ENCODE measurements around the gene PRKCQ. TPM values are rescaled to one million over a fixed set of nuclear protein-coding genes. Genes with fewer than 3 reads are reported as not detected.

PRKCQ gene
- total RNA-seq: 15.2 TPM

DNA sequence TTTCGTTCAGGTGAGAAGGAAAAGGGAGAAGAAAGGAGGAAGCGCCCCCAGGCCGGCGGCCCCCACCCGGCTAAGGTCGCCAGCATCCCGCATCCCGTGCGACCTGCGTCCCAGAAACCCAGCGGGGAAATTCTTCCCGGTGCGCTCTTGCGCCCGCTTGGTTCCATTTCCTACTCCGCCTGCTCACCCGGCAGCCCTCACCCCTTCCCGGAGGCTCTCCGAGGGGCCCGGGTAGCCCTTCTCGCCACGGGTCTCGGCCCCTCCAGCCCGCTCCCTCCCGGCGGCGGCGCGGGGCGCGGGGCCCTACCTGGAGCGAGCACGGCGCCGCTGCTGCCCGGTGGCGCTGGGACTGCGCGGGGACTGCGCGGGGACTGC, at the start of gene PRKCQ:
Gene PRKCQ (minus strand): TSS at position 373 of the 375 bp plus-strand sequence. CDS start 65,141 bp downstream, outside the sequence.
- peak; percentile 63 for DNase-seq

DNA sequence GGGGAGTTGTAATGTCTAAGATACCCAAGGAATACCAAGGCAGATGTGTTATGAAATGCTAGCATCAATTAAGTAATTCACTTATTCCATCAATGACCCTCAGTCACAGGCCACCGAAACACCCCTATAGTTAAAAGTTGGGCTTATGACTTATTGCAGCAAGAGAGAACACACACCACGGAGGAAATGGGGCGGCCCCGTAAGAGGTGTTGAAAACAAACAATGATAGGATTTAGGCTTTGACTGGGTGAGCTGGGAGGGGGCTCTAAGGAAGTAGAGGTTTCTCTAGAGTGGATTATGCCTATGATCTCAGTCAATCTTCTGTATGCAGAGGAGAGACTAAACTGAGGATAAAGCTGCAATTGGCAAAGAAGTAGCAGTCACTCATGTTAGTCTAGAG, 45.4 kb upstream of the PRKCQ start:
- DNase-seq: no peak

DNA sequence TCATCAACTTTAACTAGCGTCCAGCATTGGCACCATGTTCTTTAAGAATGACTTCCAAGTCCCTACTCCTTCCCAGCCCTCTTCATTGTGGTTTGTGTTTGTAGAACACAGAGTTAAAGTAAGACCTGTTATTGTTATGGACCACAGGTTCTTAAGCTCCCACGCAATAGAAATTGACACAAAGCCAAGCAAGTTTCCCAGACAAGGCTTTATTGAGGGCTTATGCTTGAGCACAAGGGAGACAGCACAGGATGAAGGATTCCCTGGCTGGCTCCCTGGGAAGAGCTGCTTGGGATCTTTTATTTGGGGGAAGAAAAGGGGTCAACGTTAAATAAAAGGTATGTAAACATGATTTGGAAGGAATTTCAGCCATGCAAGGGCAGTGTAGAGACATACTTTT, 44.3 kb upstream of the PRKCQ start:
- peak; percentile 21 for DNase-seq

DNA sequence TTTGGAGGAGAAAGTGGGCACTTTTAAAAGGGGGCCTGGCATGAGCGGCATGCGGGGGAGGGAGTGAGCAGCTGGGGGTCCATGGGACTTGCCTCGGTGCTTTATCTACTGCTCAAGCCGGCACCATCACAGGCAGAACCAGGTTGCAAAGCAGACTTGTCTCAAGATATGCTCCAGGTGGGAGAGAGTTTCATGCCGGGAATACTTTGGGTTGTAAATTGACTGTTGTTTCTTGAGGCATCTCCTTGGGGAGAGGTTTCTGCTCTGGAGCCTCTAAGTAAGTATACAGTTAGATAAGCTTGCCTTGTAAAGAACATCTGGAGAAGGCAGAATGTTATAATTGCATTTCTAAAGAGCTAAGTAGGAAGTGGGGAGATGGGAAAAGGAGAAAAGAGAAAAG, 42.8 kb upstream of the PRKCQ start:
- DNase-seq: no peak

DNA sequence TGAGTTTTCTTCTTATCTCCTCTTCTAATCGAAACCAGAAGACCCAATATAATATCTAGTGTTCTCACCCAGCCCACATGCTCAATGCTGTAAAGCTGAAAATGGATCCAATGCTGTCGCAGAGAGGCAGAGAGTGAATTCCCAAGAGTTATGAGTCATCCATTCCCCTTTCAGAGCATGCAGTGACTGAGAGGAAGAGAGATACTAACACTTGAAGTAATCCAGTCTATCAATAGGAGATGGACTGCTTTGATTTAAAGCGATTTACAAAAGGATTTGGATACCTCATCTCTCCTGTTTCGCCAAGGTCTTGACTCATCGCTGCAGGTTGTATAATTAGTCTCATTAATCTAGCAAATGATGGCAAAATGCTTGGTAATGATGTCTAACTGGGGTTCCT, 41.5 kb upstream of the PRKCQ start:
- peak; percentile 27 for DNase-seq

DNA sequence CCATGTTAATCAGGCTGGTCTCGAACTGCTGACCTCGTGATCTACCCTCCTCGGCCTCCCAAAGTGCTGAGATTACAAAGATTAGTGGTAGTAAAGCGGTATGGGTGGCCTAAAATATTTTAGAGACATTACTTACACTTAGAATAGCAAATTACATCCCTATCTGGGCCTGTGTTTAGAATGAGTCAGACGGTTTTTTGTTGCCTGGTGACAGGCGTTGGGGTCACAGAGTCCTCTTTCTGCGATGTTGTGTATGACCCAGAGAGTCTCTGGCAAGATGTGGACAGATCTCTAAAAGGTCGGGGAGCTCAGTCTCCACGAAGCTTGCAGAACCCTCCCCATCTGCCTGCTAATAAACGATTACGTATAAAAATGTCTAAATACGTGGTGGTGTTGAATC, 39.6 kb upstream of the PRKCQ start:
- DNase-seq: no peak

DNA sequence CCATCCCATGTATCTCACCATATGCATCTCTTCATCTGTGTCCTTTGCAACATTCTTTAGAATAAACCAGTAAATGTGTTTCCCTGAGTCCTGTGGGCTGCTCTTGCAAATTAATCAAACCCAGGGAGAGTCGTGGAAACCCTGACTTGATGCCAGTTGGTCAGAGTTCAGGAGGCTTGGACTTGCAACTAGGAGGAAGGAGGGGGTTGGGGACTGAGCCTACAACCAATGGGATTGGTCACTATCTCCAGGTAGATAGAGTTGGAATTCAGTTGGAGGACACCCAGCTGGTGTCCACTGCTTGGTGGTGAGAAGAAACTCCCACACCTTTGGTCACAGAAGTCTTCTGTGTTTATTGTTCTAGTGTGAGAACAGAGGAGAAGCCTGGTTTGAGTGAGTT, 38.3 kb upstream of the PRKCQ start:
- no peak for DNase-seq

DNA sequence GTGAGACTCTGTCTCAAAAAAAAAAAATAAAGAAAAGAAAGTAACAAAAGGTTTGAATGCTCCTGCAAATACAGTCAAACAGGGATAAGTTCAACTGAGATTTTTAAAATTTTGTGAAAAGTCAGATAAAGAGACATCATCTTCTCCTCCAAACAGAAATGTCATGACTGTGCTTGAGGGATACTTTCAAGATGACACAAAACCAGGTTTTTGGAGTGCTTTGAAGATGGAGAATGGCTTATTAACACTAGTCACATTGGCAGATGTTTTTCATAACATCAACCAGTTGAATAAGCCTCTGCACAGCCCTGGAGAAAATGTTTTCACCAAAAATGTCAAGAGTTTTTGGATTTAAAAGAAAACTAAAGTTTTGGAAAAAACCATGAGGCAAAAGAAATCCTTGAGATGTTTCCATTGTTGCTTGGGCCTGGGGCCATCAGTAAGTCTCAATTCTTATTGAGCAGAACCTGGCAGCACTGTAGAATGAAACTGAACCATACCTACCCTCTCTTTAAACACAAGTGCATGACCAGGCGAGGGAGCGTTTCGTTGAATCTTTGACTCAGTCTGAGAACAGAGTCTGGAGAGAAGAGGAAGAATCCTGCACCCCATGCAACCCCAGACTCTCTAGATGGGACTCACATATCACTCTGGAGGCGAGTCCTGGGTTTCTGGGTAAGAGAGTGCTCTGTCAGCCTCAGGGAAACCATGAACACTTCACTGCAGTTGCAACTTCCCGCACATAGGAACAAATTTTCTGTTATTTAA, 37.4 kb upstream of the PRKCQ start:
- DNase-seq: no peak

DNA sequence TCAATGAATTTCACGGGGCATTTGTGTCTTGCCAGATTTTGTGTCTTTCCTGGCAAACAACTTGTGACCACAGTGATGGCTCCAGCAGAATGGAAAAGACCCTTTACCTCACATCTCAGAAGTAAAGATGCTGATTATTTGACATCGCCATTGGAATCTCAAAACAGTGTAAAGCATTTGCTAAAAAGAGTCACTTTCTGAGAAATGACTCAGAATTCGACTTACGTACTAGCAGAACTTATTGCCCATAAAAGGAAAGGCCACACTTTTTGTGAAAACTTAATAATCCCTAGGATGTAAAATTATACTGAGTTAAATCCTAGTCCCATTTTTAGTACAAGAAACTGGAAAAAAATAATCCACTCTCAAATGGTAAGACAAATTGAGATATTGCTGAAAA, 35.9 kb upstream of the PRKCQ start:
- no peak for DNase-seq

DNA sequence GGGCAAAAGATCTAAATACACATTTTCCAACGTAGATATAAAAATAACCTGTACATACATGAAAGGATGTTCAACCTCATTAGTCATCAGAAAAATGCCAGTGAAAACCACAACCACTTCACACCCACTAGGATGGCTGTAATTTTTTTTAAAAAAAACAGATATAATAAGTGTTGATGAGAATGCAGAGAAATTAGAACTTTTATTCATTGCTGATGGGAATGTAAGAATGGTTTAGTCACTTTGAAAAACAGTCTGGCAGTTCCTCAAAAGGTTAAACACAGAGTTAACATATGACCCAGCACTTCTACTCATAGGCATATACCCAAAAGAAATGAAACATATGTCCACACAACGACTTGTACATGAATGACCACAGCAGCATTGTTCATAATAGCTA, 32.3 kb upstream of the PRKCQ start:
- DNase-seq: no peak

DNA sequence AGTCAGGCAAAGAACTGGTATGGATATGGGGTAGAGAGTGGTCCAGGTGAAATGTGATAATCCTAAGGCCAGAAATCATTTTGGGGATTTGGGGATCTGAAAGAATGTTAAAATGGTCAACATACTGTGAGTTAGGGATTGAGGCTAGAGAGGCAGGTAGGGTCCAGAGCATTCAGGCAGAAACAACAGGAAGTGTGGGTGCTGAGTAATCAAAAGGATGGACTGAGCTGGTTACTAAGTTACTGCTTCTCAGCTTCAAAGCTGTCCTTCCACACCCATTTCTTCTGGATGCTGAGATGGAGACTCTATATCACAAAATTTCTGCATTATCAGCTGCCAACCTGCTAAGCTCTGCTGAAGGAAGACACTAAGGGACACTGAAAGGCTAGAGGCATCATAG, 30.6 kb upstream of the PRKCQ start:
- no peak for DNase-seq

DNA sequence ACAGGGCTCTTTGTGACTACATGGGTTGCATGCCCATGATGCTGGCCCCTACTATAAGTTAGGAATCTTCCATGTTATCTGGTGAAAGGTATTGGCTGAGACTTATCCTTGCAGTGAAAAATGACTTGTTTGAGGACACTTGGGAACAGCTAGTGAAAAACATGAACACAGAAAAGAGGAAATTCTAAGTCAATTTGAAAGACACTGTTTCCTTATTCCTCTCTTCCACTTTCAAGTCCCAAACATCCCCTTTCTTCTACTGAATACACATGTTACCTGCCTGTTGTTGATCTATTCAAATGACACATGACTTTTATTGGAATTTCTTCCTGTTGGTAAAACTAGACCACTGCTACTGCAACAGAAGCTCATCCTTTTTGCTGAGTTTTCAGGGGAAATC, 29.5 kb upstream of the PRKCQ start:
- DNase-seq: no peak

DNA sequence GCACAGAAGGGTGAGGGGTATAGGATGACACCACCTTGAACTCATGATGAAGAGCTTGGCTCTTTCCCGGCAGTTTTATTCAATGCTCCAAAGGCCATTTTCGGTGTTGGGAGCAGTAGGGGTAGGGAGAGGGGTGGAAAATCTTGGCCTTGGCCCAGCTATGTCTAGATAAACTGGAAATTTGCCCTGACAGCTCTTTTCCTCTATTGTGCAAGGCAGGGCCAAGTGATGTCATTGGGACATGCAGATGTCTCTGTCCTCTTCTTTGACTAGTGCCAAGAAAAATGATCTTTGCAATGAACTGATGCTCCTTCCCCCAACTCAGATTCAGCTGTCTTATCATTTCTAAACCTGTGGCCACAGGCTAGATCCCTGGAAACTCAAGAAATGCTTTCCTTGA, 27.7 kb upstream of the PRKCQ start:
- DNase-seq: peak; percentile 86

DNA sequence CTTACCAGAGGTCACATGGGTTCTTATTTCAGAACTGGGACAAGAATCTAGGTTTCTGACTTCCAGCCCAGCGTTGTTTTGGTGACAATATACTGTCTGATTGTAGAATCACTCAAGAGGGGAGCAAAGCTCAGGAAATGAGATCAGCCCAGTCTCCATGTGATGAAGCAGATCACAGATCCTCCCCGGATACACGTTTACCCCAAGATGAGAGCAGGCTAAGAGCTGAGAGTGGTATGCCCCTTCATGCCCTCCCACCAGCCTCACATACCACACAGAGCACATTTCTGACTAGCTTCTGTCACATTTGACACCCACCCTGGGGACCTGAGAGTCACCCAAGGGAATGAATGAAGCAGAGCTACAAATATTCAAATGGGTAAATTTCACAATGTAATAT, 27.1 kb upstream of the PRKCQ start:
- DNase-seq: no peak

DNA sequence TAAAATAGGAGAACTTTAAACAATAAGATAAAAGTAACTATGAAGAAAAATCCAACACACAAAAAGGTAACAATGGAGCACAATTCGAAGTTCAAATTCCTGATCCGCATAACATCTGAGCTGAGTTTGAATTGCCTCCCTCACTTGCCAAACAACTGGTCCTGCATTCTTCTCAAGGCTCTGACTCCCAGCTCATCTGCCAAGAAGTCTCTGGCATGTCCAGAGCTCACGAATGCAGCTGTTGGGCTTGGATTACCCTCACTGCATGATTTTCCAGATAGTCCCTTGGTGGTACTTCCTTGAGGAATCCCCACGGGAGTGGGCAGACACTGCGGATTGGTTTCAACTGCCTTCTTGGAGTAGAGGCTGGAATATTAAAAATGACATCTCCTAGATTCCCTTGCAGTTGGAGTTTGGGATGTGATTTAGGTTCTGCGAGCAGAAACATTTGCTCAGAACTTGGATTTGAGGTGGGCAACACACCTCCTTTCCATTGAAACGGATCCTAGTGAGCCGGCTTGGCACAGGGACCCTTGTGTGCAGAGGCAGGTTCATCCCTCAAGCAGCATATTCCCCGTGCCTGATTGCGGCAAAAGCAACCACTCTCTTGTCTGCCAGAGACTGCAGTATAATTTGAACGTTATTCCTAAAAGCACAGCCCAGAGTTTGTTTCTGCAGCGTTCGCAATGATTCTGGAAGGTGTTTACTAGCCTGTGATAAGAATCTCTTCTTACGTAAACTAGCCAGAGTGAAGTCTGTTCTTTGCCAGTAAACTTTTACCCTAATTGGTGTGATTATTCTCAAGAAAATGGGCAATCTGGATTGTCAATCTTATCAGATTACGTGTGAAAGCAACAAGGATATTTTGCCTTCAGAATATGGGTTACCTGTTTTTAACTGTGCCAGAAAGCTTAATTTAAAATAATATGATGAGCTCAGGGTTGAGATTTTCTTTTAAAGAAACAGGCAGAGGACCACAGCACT, 23.4 kb upstream of the PRKCQ start:
- peak; percentile 95 for DNase-seq

DNA sequence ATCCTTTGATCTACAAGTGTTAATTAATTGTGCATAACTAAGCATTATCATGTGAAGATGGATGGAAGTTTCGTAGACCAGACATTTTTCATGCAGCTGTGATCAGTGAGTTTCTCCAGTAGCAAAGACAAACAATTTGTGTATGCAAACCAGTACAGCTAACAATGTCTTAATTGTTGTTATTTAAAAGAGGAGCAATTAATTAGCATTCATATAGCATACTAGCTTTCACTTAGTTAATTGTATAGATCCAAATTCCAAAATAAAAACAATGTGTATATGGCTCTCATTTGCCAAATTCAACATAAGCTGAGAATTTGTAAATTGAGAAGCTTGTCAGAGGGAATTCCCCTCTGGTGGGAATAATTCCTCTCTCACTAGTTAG, 22.6 kb upstream of the PRKCQ start:
- DNase-seq: no peak

DNA sequence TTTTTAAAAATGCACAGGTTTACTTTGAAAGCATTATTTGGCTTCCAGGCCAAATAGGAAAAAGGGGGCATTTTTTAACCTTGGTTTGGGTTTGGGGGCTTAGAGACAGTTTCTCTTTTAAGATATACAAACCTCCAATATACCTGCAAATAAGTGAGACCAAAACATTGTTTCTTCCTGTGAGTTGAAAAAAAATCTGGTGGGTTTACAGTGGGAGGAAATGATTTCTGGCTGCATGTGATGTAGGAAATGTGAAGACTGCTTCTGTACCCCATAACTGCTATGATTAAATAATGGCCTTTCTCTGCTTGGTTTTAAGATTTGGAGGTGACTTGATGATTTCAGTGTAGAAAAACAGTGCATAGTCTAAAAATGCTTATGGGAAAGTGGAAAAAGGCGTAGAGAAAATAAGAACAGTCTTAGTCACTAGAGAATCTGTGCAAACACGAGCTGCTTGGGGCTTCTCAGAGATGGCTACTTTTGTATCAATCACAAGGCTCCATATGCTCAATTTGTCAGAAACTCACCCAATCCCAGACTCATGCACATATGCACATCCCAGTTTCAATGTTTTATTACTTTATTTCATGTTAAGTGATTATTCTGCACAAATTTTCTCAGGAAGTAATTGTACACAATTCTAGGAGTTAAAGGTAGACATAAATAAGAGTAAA, 22.1 kb upstream of the PRKCQ start:
- DNase-seq: no peak

DNA sequence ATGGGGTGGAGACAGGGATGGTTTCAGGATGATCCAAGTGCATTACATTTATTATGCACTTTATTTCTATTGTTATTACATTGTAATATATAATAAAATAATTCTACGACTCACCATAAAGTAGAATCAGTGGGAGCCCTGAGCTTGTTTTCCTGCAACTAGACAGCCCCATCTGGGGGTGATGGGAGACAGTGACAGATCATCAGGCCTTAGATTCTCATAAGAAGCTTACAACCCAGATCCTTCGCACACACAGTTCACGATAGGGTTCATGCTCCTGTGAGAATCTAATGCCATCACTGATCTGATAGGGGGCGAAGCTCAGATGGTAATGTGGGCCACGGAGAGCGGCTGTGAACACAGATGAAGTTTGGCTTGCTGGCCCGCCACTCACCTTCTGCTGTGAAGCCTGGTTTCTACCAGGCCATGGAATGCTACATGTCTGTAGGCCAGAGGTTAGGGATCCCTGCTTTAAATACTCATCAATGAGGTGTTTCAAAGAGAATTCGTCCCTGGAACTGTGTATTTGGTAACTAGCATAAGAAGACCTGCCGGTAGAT, 21.2 kb upstream of the PRKCQ start:
- DNase-seq: no peak

DNA sequence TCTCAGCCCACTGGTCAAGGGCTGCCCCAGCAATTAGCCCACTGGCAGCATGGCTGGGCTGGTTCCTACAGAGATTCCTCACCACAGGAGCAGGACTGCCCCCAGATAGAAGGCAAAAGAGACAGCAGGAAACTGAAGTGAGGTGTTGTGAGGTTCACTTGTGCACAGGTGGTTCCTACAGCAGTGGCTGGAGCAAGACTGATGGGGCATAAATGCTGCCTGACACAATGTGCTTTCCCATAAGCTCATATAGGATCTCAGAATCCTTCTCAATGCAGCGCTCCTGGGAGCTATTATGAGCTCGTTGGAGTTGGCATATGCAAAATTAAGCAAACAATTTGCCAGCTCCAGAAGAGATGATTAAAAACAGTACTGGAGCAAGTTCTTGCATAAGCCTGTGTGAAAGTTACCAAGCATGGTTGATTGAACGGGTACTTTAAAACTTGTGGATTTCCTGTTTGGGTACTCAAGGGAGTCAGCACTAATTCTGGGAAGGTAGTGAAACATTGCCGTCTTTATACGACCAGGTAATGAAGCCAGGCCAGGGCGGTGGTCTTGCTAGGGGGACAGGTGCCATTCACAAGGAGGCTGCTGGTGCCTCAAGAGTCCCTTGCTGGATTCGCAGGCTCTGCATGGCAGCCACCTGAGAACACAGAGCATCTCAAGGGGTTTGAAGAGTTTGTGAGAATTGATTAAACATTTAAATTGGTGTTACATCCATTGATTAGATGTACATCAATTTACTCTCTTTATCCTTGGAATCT, 20.3 kb upstream of the PRKCQ start:
- DNase-seq: no peak

DNA sequence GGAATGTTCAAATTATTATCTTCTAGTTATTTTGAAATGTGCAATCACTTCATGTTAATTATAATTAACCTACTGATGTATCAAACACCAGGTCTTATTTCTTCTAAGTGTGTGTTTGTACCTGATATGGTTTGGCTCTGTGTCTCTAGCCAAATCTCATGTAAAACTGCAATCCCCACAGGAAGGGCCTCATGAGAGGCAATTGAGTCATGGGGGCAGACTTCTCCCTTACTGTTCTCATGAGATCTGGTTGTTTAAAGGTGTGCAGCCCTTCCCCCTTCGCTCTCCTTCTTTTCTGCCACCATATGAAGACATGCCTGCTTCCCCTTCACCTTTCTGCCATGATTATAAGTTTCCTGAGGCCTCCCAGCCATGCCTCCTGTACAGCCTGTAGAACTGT, 18.6 kb upstream of the PRKCQ start:
- DNase-seq: no peak

DNA sequence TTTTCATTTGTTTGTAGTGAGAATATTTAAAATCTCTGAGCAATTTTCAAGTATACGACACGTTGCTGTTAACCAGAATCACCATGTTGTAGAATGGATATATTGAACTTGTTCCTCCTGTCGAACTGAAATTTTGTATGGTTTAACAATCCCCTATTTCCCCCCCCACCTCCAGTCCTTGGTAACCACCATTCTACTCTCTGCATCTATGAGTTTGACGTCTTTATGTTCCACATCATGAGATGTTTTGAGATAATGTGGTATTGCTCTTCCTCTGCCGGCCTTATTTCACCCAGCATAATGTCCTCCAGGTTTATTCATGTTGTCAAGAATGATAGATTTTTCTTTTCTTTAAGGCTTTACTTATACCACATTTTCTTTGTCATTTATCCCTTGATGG, 17.4 kb upstream of the PRKCQ start:
- DNase-seq: no peak

DNA sequence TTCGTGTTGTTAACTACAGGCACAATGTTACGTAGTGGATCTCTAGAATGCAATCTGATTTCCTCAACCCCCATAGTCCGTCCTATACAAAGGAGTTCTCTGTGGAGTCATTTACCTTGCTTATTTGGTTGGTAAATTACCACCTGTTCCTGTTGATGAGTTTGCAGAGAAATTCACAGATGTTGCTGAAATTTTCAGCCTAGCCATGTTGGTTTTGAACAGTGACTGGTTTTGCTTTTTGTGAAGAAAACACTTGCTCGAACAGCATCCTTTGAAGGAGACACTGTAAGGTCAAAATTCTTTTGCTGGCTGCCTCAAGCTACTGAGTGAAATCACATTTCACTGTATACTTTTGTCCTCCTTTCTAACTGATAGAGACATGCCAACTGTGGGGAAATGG, 15.4 kb upstream of the PRKCQ start:
- no peak for DNase-seq

Data from tongue (tissue), 2 donors.